Tibial nerve (tissue), 3 donors: ENCODE data around the gene PAMR1.

Source experiments
- POLR2A ChIP-seq, 2 donors: fragments of 450-650 bp; IDR thresholded peaks; one replicate each; pipeline ENCODE4 v1.6.1; 2017; ENCODE audit warnings: antibody characterized with exemption in 2 of 2, mild to moderate bottlenecking in 2 of 2, moderate library complexity in 2 of 2
- TF ChIP-seq, protein P1 (sequence below), 5 experiments: fragments of 200-600 bp in 3 of 5; fragments of 450-650 bp in 2 of 5; sonication (generic) in 3 of 5; IDR thresholded peaks; one replicate each; pipeline ENCODE4 v1.5.1; 2016 to 2019; ENCODE audit warnings: antibody characterized with exemption in 5 of 5, mild to moderate bottlenecking in 3 of 5, moderate library complexity in 2 of 5

DNA sequence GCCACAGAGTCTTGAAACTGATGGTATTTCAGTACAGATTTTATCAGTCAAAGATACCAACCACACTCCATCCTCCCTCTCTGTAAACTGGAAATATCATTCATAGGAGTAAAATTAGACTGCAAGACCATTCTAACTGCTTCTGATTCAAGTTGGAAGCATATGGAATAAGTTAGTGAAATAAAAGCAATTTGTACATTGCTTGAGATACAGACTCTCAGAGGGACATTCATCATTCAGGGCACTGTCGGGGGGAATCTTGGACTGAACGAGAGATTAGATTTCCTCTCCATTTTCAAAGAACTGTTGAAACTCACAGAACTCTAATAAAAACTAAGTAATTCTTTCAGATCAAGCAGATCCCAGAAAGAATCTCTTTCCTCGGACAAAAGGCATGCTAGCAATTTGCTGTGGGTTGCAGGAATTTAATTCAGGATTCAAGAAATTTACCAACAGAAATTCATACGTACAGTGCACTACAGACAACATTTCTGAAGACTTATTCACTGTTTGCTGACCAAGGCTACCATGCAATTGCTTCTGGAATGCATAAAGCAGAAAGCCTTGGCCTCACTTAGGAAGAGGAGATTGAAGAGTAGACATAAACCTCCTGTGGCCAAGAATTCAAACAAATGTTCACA is 34.1 kb downstream of the PAMR1 start:
- TF ChIP-seq, protein P1, sequence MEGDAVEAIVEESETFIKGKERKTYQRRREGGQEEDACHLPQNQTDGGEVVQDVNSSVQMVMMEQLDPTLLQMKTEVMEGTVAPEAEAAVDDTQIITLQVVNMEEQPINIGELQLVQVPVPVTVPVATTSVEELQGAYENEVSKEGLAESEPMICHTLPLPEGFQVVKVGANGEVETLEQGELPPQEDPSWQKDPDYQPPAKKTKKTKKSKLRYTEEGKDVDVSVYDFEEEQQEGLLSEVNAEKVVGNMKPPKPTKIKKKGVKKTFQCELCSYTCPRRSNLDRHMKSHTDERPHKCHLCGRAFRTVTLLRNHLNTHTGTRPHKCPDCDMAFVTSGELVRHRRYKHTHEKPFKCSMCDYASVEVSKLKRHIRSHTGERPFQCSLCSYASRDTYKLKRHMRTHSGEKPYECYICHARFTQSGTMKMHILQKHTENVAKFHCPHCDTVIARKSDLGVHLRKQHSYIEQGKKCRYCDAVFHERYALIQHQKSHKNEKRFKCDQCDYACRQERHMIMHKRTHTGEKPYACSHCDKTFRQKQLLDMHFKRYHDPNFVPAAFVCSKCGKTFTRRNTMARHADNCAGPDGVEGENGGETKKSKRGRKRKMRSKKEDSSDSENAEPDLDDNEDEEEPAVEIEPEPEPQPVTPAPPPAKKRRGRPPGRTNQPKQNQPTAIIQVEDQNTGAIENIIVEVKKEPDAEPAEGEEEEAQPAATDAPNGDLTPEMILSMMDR (IDR thresholded peaks at IDR 0.05) = no peak
- no peak for TF ChIP-seq POLR2A (IDR thresholded peaks at IDR 0.05)
